Measurements from ENCODE around the gene CLOCK.

DNA sequence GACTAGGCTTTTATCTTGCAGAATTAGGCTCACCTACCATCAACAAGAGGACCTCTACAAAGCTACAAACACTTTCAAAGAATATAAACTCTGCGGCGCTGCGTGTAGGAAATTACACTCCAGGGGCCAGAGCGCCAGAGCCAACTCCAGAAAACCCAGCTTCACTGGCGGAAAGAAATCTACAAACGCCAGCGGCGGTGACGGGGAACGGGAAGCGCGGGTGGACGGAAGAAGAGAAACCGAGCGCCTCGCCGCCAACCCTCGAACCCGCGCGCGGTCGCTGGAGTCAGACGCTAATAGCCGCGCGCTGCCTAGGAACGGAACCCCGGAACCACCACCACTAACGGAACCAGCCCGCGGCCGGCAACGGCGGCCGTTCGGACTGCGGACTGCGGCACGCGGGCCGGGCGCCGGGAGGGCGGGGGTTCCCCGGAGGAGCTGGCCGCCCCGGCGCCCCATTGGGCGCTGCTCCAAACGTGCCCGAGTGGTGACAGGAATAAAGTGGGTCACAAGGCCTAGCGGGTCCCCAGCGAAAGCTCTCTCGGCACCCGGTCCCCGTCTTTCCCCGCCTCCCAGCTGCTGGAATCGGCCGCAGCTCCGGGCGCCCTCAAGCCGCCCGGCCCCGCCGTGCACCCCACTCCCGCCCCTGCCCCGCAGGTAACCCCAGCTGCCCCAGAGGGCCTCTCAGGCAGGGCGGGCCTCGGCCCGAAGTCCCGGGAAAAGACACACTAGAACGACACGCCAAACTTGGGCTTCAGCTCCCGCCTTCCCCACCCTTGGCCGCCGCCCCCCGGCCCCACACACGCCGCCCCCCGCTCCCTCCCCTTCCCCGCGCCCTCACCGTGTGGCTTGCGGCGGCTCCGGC, 836 bp downstream of the CLOCK start:
- TF ChIP-seq, protein P1, sequence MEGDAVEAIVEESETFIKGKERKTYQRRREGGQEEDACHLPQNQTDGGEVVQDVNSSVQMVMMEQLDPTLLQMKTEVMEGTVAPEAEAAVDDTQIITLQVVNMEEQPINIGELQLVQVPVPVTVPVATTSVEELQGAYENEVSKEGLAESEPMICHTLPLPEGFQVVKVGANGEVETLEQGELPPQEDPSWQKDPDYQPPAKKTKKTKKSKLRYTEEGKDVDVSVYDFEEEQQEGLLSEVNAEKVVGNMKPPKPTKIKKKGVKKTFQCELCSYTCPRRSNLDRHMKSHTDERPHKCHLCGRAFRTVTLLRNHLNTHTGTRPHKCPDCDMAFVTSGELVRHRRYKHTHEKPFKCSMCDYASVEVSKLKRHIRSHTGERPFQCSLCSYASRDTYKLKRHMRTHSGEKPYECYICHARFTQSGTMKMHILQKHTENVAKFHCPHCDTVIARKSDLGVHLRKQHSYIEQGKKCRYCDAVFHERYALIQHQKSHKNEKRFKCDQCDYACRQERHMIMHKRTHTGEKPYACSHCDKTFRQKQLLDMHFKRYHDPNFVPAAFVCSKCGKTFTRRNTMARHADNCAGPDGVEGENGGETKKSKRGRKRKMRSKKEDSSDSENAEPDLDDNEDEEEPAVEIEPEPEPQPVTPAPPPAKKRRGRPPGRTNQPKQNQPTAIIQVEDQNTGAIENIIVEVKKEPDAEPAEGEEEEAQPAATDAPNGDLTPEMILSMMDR (IDR thresholded peaks at IDR 0.05), result no peak
- TF ChIP-seq, protein P2, sequence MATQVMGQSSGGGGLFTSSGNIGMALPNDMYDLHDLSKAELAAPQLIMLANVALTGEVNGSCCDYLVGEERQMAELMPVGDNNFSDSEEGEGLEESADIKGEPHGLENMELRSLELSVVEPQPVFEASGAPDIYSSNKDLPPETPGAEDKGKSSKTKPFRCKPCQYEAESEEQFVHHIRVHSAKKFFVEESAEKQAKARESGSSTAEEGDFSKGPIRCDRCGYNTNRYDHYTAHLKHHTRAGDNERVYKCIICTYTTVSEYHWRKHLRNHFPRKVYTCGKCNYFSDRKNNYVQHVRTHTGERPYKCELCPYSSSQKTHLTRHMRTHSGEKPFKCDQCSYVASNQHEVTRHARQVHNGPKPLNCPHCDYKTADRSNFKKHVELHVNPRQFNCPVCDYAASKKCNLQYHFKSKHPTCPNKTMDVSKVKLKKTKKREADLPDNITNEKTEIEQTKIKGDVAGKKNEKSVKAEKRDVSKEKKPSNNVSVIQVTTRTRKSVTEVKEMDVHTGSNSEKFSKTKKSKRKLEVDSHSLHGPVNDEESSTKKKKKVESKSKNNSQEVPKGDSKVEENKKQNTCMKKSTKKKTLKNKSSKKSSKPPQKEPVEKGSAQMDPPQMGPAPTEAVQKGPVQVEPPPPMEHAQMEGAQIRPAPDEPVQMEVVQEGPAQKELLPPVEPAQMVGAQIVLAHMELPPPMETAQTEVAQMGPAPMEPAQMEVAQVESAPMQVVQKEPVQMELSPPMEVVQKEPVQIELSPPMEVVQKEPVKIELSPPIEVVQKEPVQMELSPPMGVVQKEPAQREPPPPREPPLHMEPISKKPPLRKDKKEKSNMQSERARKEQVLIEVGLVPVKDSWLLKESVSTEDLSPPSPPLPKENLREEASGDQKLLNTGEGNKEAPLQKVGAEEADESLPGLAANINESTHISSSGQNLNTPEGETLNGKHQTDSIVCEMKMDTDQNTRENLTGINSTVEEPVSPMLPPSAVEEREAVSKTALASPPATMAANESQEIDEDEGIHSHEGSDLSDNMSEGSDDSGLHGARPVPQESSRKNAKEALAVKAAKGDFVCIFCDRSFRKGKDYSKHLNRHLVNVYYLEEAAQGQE (IDR thresholded peaks at IDR 0.05; ENCODE audit: insufficient read depth in 1 of 2, low read depth in 2 of 2, low read length in 1 of 2), result no peak
- TF ChIP-seq TCF7L2 (IDR thresholded peaks at IDR 0.05; ENCODE audit: low read depth, low read length) (0 out of 2 replicates have a peak, but pooled peaks have one; percentile 19), SIN3A (IDR thresholded peaks at IDR 0.05; ENCODE audit: borderline replicate concordance, insufficient read depth, low read depth, low read length) (no peak; the same call in 1 of the 2 replicates)

All from Panc1 (cell line).